GM10248 (cell line): ENCODE measurements around the gene STPG4.

ENCODE experiments used
- CTCF ChIA-PET: fragments of 300-600 bp; sonication (Branson Sonifier 250); formaldehyde crosslinking; extraction: SDS; loops from one replicate; lab custom pipeline; 2021; ENCODE audit warnings: antibody characterized with exemption; lab: Yijun Ruan, JAX
- POLR2A ChIA-PET: fragments of 350-650 bp; sonication (Branson Sonifier 250); formaldehyde crosslinking; extraction: SDS; loops from one replicate; lab custom pipeline; 2020; ENCODE audit warnings: antibody characterized with exemption; lab: Yijun Ruan, JAX
- DNase-seq: peaks from one replicate; pipeline ENCODE4 v3.0.0; 2012; ENCODE audit errors: extremely low spot score
- CTCF ChIP-seq: IDR thresholded peaks from 2 replicates; pipeline ENCODE4 v1.5.1; 2012; ENCODE audit warnings: mild to moderate bottlenecking, low read depth; ENCODE audit errors: extremely low read depth, missing control alignments, control extremely low read depth

STPG4 gene

DNA sequence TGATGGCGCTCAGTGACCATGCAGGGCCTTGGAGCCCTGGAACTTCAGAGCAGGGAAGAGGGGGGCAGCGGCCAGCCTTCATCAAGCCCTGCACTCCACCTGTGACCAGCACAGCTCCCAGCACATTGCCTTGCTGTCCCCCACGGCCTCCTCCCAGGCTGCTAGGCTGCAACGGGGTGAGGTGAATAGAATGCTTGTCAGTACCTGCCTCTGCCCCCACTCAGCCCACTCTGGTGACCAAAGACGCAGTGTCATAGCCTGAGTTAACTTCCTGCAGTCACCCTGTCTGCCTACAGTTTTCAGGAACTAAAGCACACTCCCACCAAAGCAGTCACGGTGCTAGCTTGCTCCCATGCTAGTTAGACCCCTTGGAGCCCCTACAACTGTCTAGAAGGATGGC lies 72.1 kb downstream of the STPG4 start:
- ChIA-PET CTCF (interaction anchor here (1.2 kb wide), 1 partner anchor 11 kb away, joined by 3 read pairs; no protein-coding TSS in a partner anchor), POLR2A (no interaction called here)
- TF ChIP-seq CTCF: no peak
- no peak for DNase-seq

DNA sequence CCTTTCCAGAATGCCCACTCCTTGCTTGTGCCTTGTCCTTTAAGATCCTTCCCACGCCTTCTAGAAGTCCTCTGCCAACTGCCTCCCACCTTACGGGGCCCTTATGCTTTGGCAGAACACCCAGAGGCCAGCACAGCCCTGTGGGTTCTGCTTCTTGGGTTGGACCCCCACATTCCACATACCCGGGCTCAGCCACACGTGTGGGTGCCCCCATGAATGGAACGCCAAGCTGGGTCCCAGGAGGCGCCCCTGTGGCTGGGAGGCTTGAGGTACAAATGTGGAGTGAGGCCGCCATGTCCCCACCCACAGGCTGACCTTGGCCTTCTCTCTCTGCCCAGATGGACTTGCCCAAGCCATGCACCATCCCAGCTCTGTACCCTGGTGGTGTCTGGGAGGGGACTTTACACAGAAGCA lies 74.2 kb downstream of the STPG4 start:
- no peak for TF ChIP-seq CTCF
- ChIA-PET POLR2A (no interaction called here), CTCF (no interaction called here)
- DNase-seq: no peak

DNA sequence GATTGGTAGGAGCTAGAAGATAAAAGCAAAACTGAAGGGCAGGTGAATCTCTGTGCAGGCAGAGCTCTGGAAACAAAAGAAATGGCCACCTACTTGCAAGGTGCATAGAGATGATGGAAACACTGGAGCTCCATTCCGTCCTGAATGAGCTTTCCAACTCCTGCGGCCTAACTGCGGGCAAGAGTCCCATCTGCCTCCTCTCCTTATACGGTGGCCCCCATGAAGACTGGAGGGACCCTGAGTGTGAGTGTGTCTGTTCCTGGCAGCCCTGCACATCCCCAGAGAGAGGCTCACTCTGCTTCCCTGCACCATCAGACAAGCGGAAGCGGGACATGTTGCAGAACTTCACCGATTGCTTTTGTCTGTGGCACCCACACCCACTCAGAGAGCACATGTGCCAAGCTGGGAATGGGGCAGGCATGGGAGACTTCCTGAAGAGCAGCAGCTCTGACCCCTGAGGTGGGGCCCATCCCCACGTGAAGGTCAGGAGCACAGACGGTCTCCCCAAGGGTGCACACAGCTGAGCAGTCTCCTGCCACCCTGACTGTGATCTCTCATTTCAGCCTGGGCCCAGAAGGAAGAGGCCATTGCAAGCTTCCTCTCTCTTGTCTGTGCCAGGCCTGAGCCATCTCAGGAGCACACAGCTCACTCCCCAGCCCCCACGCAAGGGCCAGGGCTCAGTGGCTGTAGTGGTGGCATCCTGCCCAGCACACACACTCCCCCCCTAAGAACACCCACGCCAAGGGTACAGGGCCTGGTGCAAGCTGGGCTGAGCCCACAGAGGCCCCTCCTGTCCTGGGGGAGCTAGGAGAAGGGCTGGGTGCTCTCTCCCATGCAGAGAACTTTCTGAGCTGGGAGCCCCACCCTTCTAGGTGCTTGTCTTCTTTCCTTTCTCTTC lies 75.3 kb downstream of the STPG4 start:
- CTCF ChIA-PET: interaction anchor here (1.3 kb wide), 1 partner anchor 24 kb away, joined by 3 read pairs; no protein-coding TSS in a partner anchor
- POLR2A ChIA-PET: no interaction called here
- no peak for DNase-seq
- no peak for TF ChIP-seq CTCF

GRCh38 chr2:47078541-47079482 lies 76.3 kb downstream of the STPG4 start:
- no peak for DNase-seq
- CTCF ChIA-PET: no interaction called here
- no peak for TF ChIP-seq CTCF
- POLR2A ChIA-PET: no interaction called here

- CTCF ChIA-PET: no interaction called here
- DNase-seq: no peak
- POLR2A ChIA-PET: no interaction called here
- no peak for TF ChIP-seq CTCF
Measured at GRCh38 chr2:47077442-47078117, 77.5 kb downstream of the STPG4 start.

- POLR2A ChIA-PET: no interaction called here
- DNase-seq: no peak
Measured at GRCh38 chr2:47076586-47077441, 78.3 kb downstream of the STPG4 start.

More at GRCh38 chr2:47076586-47077441, 78.3 kb downstream of the STPG4 start:
- TF ChIP-seq CTCF: no peak
- CTCF ChIA-PET: no interaction called here
